ENCODE measurements around the gene ANKRD31.

- no peak for TF ChIP-seq POLR2A (IDR thresholded peaks at IDR 0.05)
- no peak for TF ChIP-seq CTCF (IDR thresholded peaks at IDR 0.05)
Observed at GRCh38 chr5:75130818-75131349, 105.8 kb downstream of the ANKRD31 start.

Data from prostate gland (tissue), 2 donors.